ENCODE data around the gene CX3CR1.

The CX3CR1 gene

DNA sequence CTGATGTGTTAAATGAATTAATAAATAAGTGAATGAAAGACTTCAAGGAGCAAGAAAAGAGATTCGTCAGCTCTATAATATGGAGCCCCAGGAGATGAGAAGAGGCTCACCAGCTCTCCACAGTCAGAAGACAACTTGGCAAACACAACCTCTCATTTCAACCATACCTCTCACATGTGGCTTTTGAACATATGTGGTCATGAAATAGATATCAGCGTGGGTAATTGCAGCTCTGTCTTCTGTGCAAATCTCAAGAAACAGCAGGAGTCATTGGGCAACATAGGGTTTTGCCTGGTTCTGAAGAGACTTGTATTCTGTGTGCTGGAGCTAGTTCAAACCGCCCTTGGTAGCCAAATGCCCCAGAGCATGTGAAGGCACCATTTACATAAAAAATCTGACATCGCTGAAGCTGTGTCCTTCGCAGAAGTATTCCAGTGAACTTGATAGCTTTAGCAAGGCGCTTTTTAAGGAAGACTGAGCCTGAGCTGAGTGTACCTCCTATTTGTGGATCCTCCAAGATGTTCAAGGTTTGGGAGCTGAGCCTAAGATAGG is 8.4 kb downstream of the CX3CR1 start:
- H2AFZ ChIP-seq (ENCODE audit: low read depth, low read length): no peak overlapping the region
- no peaks in the 10 kb centered on the region for H3K4me1 ChIP-seq (ENCODE audit: insufficient read depth, low read length)
- no peak overlapping the region for H3K4me3 ChIP-seq (ENCODE audit: low read length)

GRCh38 chr3:39269528-39269927 is 10.3 kb downstream of the CX3CR1 start:
- H3K9me3 ChIP-seq (ENCODE audit: low read length): no peaks in the 10 kb centered on the region
- no peaks in the 10 kb centered on the region for H3K4me1 ChIP-seq (ENCODE audit: insufficient read depth, low read length)
- no peak overlapping the region for H3K4me3 ChIP-seq (ENCODE audit: low read length)
- no peak overlapping the region for H2AFZ ChIP-seq (ENCODE audit: low read depth, low read length)
- no peaks in the 10 kb centered on the region for H3K36me3 ChIP-seq (ENCODE audit: insufficient read depth, low read length)
- H3K27me3 ChIP-seq (ENCODE audit: insufficient read depth, low read length): peaks cover 5% of the 10 kb centered on the region

More for the DNA sequence above, 8.4 kb downstream of the CX3CR1 start:
- no peaks in the 10 kb centered on the region for H3K36me3 ChIP-seq (ENCODE audit: insufficient read depth, low read length)
- H3K9me3 ChIP-seq (ENCODE audit: low read length): no peaks in the 10 kb centered on the region
- H3K27me3 ChIP-seq (ENCODE audit: insufficient read depth, low read length): peaks cover 5% of the 10 kb centered on the region

DNA sequence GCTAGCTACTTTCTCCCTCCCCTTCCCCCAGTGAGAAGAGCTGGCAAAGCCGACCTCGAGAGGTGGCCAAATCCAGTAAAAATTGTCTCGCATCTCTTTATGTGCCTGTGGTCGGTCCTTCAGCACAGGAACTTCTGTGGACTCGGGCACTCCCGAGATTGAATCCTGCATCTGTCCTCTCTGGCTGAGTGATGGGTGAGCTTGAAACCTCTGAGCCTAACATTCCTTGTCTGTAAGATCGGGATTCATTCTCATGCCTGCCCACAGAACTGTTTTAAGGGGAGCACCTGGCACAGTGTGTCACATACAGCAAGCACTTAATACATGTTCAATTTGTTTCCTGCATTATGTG is 11.3 kb downstream of the CX3CR1 start:
- H3K36me3 ChIP-seq (ENCODE audit: insufficient read depth, low read length): no peaks in the 10 kb centered on the region
- no peak overlapping the region for H3K4me3 ChIP-seq (ENCODE audit: low read length)
- no peak overlapping the region for H2AFZ ChIP-seq (ENCODE audit: low read depth, low read length)
- H3K4me1 ChIP-seq (ENCODE audit: insufficient read depth, low read length): no peaks in the 10 kb centered on the region
- peaks cover 5% of the 10 kb centered on the region for H3K27me3 ChIP-seq (ENCODE audit: insufficient read depth, low read length)
- no peaks in the 10 kb centered on the region for H3K9me3 ChIP-seq (ENCODE audit: low read length)

GRCh38 chr3:39267631-39268548 is 11.9 kb downstream of the CX3CR1 start:
- Histone ChIP-seq H3K27me3 (ENCODE audit: insufficient read depth, low read length) (peaks cover 5% of the 10 kb centered on the region), H3K9me3 (ENCODE audit: low read length) (no peaks in the 10 kb centered on the region), H3K36me3 (ENCODE audit: insufficient read depth, low read length) (no peaks in the 10 kb centered on the region), H3K4me3 (ENCODE audit: low read length) (no peak overlapping the region), H2AFZ (ENCODE audit: low read depth, low read length) (no peak overlapping the region), H3K4me1 (ENCODE audit: insufficient read depth, low read length) (no peaks in the 10 kb centered on the region)

- Histone ChIP-seq H3K4me3 (ENCODE audit: low read length) (no peak overlapping the region), H3K27me3 (ENCODE audit: insufficient read depth, low read length) (peaks cover 5% of the 10 kb centered on the region), H3K9me3 (ENCODE audit: low read length) (no peaks in the 10 kb centered on the region), H3K4me1 (ENCODE audit: insufficient read depth, low read length) (no peaks in the 10 kb centered on the region), H2AFZ (ENCODE audit: low read depth, low read length) (no peak overlapping the region), H3K36me3 (ENCODE audit: insufficient read depth, low read length) (no peaks in the 10 kb centered on the region)
These were observed 15.8 kb downstream of the CX3CR1 start for GRCh38 chr3:39264053-39264452.

- no peaks in the 10 kb centered on the region for H3K4me1 ChIP-seq (ENCODE audit: insufficient read depth, low read length)
- H3K4me3 ChIP-seq (ENCODE audit: low read length): no peak overlapping the region
- H3K36me3 ChIP-seq (ENCODE audit: insufficient read depth, low read length): no peaks in the 10 kb centered on the region
- H2AFZ ChIP-seq (ENCODE audit: low read depth, low read length): no peak overlapping the region
- no peaks in the 10 kb centered on the region for H3K9me3 ChIP-seq (ENCODE audit: low read length)
- peaks cover 8% of the 10 kb centered on the region for H3K27me3 ChIP-seq (ENCODE audit: insufficient read depth, low read length)
These were observed 16.3 kb downstream of the CX3CR1 start for GRCh38 chr3:39263576-39263975.

DNA sequence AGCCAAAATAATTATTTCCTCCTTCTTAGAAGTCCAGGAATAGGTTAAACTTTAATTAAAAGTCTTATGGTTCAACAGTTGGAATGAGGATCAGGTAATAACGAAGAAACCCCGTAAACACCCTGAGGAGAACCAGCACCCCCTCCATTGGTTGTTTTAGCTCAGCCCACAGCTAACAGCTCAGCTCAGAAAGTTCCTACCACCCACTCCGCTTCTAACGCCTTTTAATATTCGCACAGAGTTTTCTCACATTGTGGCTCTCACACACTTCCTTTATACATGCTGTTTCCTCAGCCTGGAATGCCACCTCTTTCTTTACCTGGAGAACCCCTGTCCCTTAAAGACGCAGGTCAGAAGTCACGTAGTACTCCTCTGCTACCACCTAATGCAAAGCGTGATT is 17.0 kb downstream of the CX3CR1 start:
- H2AFZ ChIP-seq (ENCODE audit: low read depth, low read length): no peak overlapping the region
- no peaks in the 10 kb centered on the region for H3K4me1 ChIP-seq (ENCODE audit: insufficient read depth, low read length)
- no peaks in the 10 kb centered on the region for H3K36me3 ChIP-seq (ENCODE audit: insufficient read depth, low read length)
- H3K4me3 ChIP-seq (ENCODE audit: low read length): no peak overlapping the region
- H3K9me3 ChIP-seq (ENCODE audit: low read length): no peaks in the 10 kb centered on the region
- peaks cover 9% of the 10 kb centered on the region for H3K27me3 ChIP-seq (ENCODE audit: insufficient read depth, low read length)

- Histone ChIP-seq H3K27me3 (ENCODE audit: insufficient read depth, low read length) (peaks cover 4% of the 10 kb centered on the region), H2AFZ (ENCODE audit: low read depth, low read length) (no peak overlapping the region), H3K4me3 (ENCODE audit: low read length) (no peak overlapping the region), H3K36me3 (ENCODE audit: insufficient read depth, low read length) (no peaks in the 10 kb centered on the region), H3K4me1 (ENCODE audit: insufficient read depth, low read length) (no peaks in the 10 kb centered on the region), H3K9me3 (ENCODE audit: low read length) (no peaks in the 10 kb centered on the region)
These were observed 18.1 kb downstream of the CX3CR1 start for GRCh38 chr3:39261726-39262125.

DNA sequence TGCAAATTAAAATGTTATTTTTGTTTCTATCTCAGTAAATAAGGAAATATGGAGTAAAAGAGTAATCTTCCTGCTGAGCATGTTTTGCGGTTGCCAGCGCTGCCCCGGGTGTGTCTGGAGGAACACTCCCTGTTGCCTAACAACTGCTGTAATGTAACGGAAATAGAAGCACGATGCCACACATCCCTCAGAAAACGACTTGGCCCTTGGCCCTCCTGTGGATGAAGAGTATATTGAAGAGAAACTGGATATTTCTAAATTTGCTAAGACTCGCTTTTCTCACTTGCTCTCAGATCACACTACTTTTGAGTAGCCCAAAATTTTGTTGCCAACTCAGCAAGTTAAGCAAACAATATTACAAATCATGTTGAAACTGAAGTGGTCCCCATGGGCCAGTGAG is 18.9 kb downstream of the CX3CR1 start:
- H3K27me3 ChIP-seq (ENCODE audit: insufficient read depth, low read length): peaks cover 5% of the 10 kb centered on the region
- H3K4me3 ChIP-seq (ENCODE audit: low read length): no peak overlapping the region
- no peaks in the 10 kb centered on the region for H3K4me1 ChIP-seq (ENCODE audit: insufficient read depth, low read length)
- no peaks in the 10 kb centered on the region for H3K9me3 ChIP-seq (ENCODE audit: low read length)
- no peak overlapping the region for H2AFZ ChIP-seq (ENCODE audit: low read depth, low read length)
- no peaks in the 10 kb centered on the region for H3K36me3 ChIP-seq (ENCODE audit: insufficient read depth, low read length)

DNA sequence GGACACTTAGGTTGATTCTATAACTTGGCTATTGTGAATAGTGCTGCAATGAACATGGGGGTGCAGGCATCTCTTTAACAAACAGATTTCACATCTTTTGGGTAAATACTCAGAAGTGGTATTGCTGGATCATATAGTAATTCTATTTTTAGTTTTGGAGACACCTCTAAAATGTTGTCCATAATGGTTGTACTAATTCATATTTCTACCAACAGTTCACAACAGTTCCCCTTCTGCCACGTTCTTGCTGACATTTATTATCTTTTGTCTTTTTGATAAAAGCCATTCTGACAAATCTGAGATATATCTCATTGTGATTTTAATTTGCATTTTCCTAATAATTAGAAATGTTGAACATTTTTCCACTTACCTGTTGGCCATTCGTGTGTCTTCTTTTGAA is 19.5 kb downstream of the CX3CR1 start:
- Histone ChIP-seq H3K36me3 (ENCODE audit: insufficient read depth, low read length) (no peaks in the 10 kb centered on the region), H3K4me3 (ENCODE audit: low read length) (no peak overlapping the region), H2AFZ (ENCODE audit: low read depth, low read length) (no peak overlapping the region), H3K9me3 (ENCODE audit: low read length) (no peaks in the 10 kb centered on the region), H3K27me3 (ENCODE audit: insufficient read depth, low read length) (peaks cover 12% of the 10 kb centered on the region), H3K4me1 (ENCODE audit: insufficient read depth, low read length) (no peaks in the 10 kb centered on the region)

GRCh38 chr3:39255503-39256325 is 24.1 kb downstream of the CX3CR1 start:
- Histone ChIP-seq H3K36me3 (ENCODE audit: insufficient read depth, low read length) (no peaks in the 10 kb centered on the region), H3K27me3 (ENCODE audit: insufficient read depth, low read length) (peaks cover 12% of the 10 kb centered on the region), H3K4me3 (ENCODE audit: low read length) (no peak overlapping the region), H3K4me1 (ENCODE audit: insufficient read depth, low read length) (no peaks in the 10 kb centered on the region), H2AFZ (ENCODE audit: low read depth, low read length) (no peak overlapping the region), H3K9me3 (ENCODE audit: low read length) (no peaks in the 10 kb centered on the region)

- H3K36me3 ChIP-seq (ENCODE audit: insufficient read depth, low read length): no peaks in the 10 kb centered on the region
- no peaks in the 10 kb centered on the region for H3K4me1 ChIP-seq (ENCODE audit: insufficient read depth, low read length)
- peaks cover 14% of the 10 kb centered on the region for H3K27me3 ChIP-seq (ENCODE audit: insufficient read depth, low read length)
- no peak overlapping the region for H2AFZ ChIP-seq (ENCODE audit: low read depth, low read length)
- no peaks in the 10 kb centered on the region for H3K9me3 ChIP-seq (ENCODE audit: low read length)
- H3K4me3 ChIP-seq (ENCODE audit: low read length): no peak overlapping the region
These were observed 24.9 kb downstream of the CX3CR1 start for GRCh38 chr3:39254806-39255449.

GRCh38 chr3:39251576-39251975 is 28.3 kb downstream of the CX3CR1 start:
- H2AFZ ChIP-seq (ENCODE audit: low read depth, low read length): no peak overlapping the region
- H3K4me3 ChIP-seq (ENCODE audit: low read length): no peak overlapping the region
- peaks cover 10% of the 10 kb centered on the region for H3K27me3 ChIP-seq (ENCODE audit: insufficient read depth, low read length)
- H3K9me3 ChIP-seq (ENCODE audit: low read length): no peaks in the 10 kb centered on the region
- no peaks in the 10 kb centered on the region for H3K4me1 ChIP-seq (ENCODE audit: insufficient read depth, low read length)
- H3K36me3 ChIP-seq (ENCODE audit: insufficient read depth, low read length): no peaks in the 10 kb centered on the region
